Activated CD4-positive, alpha-beta T cell treated with anti-CD3 and anti-CD28 coated beads, Interleukin-2, Interleukin-6, amounts not matched to agents 100 ng/mL and 50 ng/mL, durations not matched to agents 16 hours and 8 hours (primary cell): ENCODE data around the gene CNIH1.
"Not testable (repeated sequence)": the region's sequence is repeated elsewhere in the genome, so short reads cannot be mapped to it uniquely, and the experiment has no call there.

Experiments used
- DNase-seq: peaks from one replicate; pipeline ENCODE4 v3.0.0-alpha.2; 2020

CNIH1 gene

GRCh38 chr14:54425537-54426274 is 15.5 kb downstream of the CNIH1 start:
- no peak for DNase-seq

- no peak for DNase-seq
Observed at GRCh38 chr14:54425068-54425467, 16.1 kb downstream of the CNIH1 start.

GRCh38 chr14:54424479-54424901 is 16.7 kb downstream of the CNIH1 start:
- DNase-seq: no peak

GRCh38 chr14:54423991-54424390 is 17.2 kb downstream of the CNIH1 start:
- DNase-seq: no peak

GRCh38 chr14:54420478-54421142 is 20.6 kb downstream of the CNIH1 start:
- DNase-seq: no peak

- no peak for DNase-seq
Observed at GRCh38 chr14:54411371-54411770, 29.8 kb downstream of the CNIH1 start.

GRCh38 chr14:54410215-54410614 is 31.0 kb downstream of the CNIH1 start:
- DNase-seq: no peak

GRCh38 chr14:54403401-54404005 is 37.7 kb downstream of the CNIH1 start:
- DNase-seq: not testable (repeated sequence)

GRCh38 chr14:54399560-54399959 is 41.6 kb downstream of the CNIH1 start:
- no peak for DNase-seq

- DNase-seq: peak; percentile 99
Observed at GRCh38 chr14:54396493-54397335, 44.5 kb downstream of the CNIH1 start, which contains the start of gene CDKN3. CDKN3 (plus strand) TSS chr14:54397007; CDS start chr14:54397069, 62 bp downstream.

- DNase-seq: no peak
Observed at GRCh38 chr14:54396183-54396492, 45.0 kb downstream of the CNIH1 start.

GRCh38 chr14:54395716-54396115 is 45.5 kb downstream of the CNIH1 start:
- no peak for DNase-seq

GRCh38 chr14:54395284-54395683 is 45.9 kb downstream of the CNIH1 start:
- DNase-seq: no peak

GRCh38 chr14:54394596-54394995 is 46.6 kb downstream of the CNIH1 start:
- no peak for DNase-seq

GRCh38 chr14:54392986-54393884 is 47.9 kb downstream of the CNIH1 start:
- DNase-seq: not testable (repeated sequence)

GRCh38 chr14:54392131-54392859 is 48.9 kb downstream of the CNIH1 start:
- DNase-seq: no peak

- DNase-seq: no peak
Observed at GRCh38 chr14:54387328-54387727, 53.8 kb downstream of the CNIH1 start.

GRCh38 chr14:54385556-54385955 is 55.6 kb downstream of the CNIH1 start:
- DNase-seq: no peak

GRCh38 chr14:54383835-54384234 is 57.3 kb downstream of the CNIH1 start:
- no peak for DNase-seq

GRCh38 chr14:54381821-54382220 is 59.4 kb downstream of the CNIH1 start:
- no peak for DNase-seq

- not testable (repeated sequence) for DNase-seq
Observed at GRCh38 chr14:54380558-54380957, 60.6 kb downstream of the CNIH1 start.
